ENCODE measurements around the gene C22orf31.
"Not testable (repeated sequence)": the region's sequence is repeated elsewhere in the genome, so short reads cannot be mapped to it uniquely, and the experiment has no call there.

Gene C22orf31

DNA sequence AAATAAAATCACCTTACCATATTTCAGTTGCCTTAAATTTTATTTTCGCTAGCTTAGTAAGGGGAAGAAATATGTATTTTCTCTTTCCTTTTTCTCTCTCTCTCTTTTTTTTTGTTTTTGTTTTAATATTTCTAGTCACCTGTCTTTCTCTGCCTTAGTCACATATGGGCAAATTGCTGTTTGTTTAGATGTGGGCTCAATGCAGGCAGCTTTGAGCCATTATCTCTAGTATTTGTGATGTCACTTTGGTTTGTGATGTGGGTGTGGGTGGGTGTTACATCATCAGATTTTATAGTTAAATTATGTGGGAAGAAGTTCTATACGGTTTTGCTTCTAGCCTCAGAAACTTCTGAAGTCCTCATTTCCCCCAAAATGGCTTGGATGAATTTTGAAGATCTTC lies at the start of gene C22orf31:
Gene C22orf31, minus strand, starts transcription at position 59 of the 400 bp plus-strand sequence. Its CDS starts 39 bp downstream, at position 20.
- no peak for DNase-seq

DNA sequence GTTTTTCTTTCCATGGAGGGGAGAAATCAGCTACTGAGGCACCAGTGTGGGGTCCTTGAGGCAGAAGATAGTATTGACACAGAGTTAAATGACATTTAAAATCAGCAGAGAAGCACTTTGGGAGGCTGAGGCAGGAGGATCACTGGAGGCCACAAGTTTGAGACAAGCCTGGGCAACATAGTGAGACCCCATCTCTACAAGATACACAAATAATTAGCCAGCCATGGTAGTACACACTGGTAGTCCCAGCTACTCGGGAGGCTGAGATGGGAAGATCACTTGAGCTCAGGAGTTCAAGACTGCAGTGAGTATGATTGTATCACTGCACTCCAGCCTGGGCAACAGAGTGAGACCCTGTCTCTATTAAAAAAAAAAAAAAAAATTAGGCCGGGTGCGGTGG lies 49.3 kb upstream of the C22orf31 start:
- no peak for DNase-seq

DNA sequence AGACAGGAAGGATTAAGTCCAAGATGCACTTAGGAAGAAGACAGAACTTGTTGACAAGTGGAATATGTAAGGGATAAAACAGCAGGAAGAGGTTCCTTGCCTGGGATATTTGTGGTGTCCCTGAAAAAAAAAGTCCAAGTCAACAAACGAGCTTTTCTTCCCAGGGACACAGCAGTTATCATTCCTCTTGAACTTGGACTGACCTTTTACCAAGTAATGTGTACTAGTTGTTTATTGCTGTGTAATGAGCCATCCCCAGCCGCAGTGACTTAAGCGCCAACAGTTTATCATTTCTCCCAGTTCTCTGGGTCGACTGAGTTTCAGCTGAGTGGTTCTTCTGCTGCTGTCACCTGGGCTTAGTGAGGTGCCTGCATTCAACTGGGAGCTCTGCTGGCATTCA lies 48.2 kb upstream of the C22orf31 start:
- no peak for DNase-seq

DNA sequence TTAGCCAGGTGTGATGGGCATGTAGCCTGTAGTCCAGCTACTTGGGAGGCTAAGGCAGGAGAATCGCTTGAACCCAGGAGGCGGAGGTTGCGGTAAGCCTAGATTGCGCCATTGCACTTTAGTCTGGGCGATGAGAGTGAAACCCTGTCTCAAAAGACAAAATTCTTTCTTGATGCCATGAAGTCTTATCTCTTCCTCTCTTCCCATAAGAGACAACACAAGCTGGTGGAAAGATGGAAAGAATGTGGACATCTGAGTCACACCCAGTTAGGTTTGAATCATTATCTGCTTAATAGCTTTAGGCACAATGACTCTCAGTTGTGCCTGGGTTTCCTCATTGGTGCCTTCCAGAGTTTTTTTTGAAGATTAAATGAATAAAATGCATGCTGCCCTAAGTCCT lies 46.5 kb upstream of the C22orf31 start:
- DNase-seq: no peak

GRCh38 chr22:29106839-29107238 lies 45.2 kb upstream of the C22orf31 start:
- no peak for DNase-seq

- DNase-seq: no peak
Observed at GRCh38 chr22:29105468-29105867, 43.8 kb upstream of the C22orf31 start.

GRCh38 chr22:29103121-29103520 lies 41.5 kb upstream of the C22orf31 start:
- DNase-seq: no peak

- no peak for DNase-seq
Observed at GRCh38 chr22:29102300-29102699, 40.7 kb upstream of the C22orf31 start.

DNA sequence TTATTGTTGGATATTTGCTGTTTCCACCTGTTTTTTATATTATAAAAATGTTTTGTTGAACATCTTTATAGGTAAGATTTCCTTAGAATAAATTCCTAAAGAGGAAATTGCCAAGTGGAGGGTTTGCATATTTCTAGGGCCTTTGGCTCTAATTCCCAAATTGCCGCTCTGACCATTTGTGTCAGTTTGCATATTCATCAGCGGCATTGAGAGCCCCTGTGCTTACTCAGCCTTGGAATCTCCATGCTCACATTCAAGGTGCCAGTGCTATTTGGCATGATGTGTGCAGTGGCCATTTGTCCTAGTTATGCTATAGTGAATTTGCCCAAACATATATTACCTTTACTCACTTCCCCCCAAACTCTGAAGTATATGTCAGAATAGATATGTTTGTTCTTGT lies 36.7 kb upstream of the C22orf31 start:
- DNase-seq: no peak

DNA sequence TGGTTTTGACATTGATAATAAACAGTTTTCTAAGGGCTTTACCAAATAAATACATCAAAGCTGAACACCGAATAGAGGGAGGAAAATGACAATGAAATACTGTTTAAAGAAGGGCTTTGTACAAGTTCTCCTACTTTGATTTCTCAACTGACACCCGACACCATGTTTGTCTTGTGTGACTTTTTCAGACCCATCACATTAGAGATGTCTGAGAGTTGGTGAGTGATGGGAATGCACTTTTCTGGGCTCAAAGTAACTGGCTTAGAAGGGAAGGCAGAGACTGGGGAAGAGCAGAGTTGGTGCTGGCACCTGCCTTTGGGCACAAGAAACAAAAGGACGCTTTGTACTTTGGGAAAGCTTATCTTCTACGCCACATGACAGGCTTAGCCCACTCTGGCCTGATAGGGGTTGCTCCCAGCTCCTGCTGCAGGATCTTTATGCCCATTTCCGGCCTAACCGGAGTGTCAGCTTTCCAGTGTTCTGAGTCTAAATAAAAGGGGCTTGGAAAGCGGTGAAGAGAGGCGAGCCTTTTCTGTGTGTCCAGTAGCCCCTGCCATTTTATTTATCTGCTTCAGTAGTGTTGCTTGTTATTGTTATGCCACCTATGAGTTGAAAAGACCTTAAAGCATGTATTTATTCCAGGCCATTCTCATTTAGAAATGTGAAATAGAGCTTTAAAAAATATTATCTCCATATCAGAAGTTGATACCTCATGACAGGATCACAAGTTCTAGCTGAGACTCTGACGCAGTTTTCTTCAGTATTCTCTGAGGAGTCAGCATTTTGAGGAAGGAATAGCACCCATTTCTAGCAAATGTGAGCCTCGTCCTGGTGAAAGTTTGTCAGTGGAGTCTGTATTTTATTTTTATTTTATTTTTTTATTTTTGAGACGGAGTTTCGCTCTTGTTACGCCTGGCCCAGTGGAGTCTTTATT lies 35.4 kb upstream of the C22orf31 start:
- DNase-seq: no peak

GRCh38 chr22:29095459-29095858 lies 33.8 kb upstream of the C22orf31 start:
- DNase-seq: no peak

DNA sequence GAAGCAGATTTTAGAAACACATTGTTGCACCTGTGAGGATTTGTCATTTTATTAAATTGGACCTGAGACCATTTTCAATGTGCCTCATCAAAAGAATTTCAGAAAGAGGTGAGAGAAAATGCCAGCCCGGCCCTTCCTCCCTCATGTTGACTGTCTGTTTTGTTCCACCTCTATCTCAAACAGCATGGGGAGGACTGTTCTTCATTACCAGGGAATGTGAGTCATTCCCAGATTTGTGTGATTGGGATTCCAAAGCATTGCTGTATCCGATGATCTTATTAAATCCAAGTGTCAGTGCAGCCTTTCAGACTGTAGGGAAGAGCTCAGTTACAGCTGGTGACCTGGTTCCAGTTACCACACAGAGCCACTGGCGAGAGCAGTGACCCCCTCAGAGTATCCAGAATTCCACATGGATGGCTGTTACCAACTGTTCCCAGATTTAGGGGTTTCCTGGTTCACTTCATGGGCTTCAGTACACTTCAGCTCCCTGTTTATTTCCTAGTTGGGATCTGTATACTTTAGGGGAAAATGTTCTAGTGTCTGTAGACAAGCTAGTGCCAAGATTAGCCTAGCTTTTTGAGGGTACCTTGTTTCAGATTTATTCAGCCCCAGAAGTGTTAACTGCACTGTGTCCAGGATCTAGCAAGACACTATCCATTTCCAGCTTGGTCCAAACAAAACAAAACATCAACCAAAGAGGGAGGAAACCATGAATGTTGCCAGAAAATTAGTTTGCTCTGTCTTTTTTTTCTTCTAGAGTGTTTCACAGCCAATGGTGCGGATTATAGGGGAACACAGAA lies 32.1 kb upstream of the C22orf31 start:
- DNase-seq: no peak

DNA sequence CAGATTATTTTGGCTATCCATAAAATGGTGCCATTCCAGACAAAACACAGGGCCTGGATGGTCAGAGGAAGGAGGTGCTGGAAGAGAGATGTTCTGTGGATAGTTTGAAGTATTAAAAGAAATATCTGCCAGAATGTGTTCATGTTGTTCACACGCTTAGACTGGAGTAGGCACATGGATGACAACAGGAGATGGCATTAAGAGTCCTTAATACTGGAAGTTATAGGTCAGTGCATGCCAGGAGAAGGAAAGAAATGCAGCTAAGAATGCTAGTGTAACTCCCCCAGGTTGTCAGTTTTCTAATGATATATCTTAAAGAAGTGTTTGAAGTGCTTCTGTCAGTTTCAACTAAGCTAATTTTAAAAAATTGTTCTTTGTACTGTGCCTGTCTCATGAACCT lies 31.4 kb upstream of the C22orf31 start:
- DNase-seq: no peak

DNA sequence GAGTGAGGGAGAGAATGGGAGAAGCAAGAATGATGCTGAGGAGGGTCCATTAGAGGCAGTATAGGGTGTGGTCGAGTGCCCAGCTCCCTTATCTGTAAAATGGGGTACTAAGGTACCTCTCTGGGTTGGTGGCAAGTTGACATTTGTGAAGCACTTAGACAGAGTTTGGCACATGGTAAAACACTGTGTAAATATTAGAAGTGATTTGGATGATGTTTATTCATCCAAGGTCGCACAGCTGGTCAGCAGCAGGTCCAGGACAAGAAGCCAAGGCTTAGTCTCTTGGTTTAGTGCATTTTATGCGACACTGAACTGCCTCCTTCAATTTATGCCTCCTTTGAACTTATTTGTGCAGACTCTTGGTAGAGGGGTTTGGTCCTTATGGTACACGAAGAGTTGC lies 30.6 kb upstream of the C22orf31 start:
- DNase-seq: no peak

- no peak for DNase-seq
Observed at GRCh38 chr22:29090039-29090438, 28.4 kb upstream of the C22orf31 start.

- DNase-seq: no peak
Observed at GRCh38 chr22:29089507-29089906, 27.9 kb upstream of the C22orf31 start.

- DNase-seq: no peak
Observed at GRCh38 chr22:29088809-29089208, 27.2 kb upstream of the C22orf31 start.

GRCh38 chr22:29087012-29087411 lies 25.4 kb upstream of the C22orf31 start:
- no peak for DNase-seq

GRCh38 chr22:29083933-29084591 lies 22.4 kb upstream of the C22orf31 start:
- DNase-seq: no peak

- not testable (repeated sequence) for DNase-seq
Observed at GRCh38 chr22:29083576-29083932, 21.9 kb upstream of the C22orf31 start.

GRCh38 chr22:29082826-29083545 lies 21.4 kb upstream of the C22orf31 start:
- DNase-seq: no peak

- no peak for DNase-seq
Observed at GRCh38 chr22:29081517-29082236, 20.0 kb upstream of the C22orf31 start.
